ENCODE results near the gene FBXL16.

Gene FBXL16

DNA sequence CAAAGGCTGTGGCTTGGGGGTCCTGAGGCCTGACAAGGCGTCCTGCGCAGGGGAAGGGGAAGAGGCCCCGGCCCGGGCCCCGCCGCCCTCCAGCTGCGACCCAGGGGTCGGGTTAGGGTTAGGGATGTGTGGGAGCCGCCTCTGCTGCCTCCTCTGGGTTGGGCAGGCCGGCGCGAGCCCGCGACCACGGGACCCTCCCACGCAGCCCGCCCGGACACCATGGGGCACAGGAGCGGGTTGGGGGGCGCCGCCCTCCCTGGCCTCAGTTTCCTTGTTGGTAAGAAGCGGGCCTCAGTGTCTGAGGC is 34.8 kb upstream of the FBXL16 start:
- ATAC-seq = peak; percentile 1
- Mint-ChIP-seq H3K4me3 (peak overlapping the region; percentile 83), H3K9me3 (no peaks in the 10 kb centered on the region), H3K27me3 (no peaks in the 10 kb centered on the region), H3K27ac (peak overlapping the region; percentile 88), H3K4me1 (peaks cover 41% of the 10 kb centered on the region), H3K36me3 (peaks cover 9% of the 10 kb centered on the region)

DNA sequence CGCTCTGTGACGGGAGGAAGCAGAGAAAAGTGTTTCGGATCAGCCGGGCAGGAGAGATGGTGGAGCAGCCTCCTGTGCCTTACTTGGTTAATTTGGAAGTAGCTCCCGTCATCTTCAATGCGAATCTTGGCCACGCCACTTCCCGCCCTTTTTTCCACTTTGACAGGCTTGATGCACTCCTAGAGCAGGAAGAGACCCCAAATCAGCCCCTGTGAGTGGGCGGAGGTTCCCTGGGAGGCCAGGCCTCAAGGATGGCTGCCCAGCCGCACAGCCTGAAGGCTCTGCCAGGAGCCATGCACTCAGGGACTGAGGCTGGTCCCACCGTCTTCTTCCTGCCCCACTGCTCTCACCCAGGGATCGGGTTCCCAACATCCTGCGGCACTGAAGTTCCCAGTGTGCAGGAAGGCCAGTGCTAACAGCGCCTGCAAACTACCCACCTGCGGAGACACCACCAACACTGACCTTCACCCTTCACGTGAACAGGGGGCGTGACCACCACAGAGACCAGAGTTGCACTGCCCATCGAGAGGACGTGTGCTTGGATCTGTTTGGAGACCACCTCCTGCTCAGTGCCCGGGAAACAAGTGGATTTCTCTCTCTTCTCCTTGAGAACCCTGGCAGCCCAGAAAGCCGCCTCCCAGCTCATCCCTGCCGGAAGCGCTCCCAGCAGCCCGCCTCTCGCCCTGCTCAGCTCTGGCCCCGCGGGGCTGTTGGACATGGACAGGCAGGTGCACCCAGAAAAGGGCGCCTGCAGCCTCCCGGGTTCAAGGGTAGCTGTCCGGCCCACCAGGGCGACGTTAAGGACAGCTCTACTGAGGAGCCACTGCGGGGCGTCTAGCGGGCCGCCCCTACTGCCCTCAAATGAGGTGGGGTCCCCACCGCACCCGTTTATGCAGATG is 34.2 kb upstream of the FBXL16 start:
- Mint-ChIP-seq H3K27ac (peak overlapping the region; percentile 88), H3K9me3 (no peaks in the 10 kb centered on the region), H3K4me1 (peaks cover 46% of the 10 kb centered on the region), H3K36me3 (peaks cover 14% of the 10 kb centered on the region), H3K27me3 (no peaks in the 10 kb centered on the region), H3K4me3 (peak overlapping the region; percentile 83)
- no peak for ATAC-seq

DNA sequence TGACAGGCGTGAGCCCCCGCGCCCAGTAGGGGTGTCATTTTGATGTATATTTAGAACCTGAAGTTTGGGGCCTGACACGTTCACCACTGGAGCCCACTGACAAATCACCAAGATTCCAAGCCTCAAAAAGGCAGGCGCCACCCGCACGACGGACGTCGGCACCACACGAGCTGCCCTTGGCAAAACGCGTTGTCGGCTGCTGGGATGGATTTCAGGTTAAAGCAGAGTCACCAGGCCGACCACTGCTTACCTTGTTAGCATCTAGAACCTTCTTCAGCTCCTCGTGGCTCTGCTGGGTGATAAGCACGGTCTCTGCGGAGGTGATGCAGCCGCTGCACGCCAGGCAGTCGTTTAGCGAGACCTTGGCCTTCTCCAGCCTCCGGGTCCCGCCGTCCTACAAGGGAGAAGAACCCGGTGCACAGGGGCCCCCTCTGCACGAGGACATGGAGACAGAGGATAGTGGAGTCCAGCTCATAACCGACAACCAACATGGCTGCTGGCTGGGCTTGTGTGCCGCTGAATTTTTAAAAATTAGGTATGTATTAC is 31.4 kb upstream of the FBXL16 start:
- peaks cover 46% of the 10 kb centered on the region for H3K4me1 Mint-ChIP-seq
- H3K4me3 Mint-ChIP-seq = no peak overlapping the region
- no peak for ATAC-seq
- no peaks in the 10 kb centered on the region for H3K9me3 Mint-ChIP-seq
- H3K27me3 Mint-ChIP-seq = no peaks in the 10 kb centered on the region
- H3K27ac Mint-ChIP-seq = peak overlapping the region; percentile 88
- H3K36me3 Mint-ChIP-seq = peaks cover 25% of the 10 kb centered on the region

DNA sequence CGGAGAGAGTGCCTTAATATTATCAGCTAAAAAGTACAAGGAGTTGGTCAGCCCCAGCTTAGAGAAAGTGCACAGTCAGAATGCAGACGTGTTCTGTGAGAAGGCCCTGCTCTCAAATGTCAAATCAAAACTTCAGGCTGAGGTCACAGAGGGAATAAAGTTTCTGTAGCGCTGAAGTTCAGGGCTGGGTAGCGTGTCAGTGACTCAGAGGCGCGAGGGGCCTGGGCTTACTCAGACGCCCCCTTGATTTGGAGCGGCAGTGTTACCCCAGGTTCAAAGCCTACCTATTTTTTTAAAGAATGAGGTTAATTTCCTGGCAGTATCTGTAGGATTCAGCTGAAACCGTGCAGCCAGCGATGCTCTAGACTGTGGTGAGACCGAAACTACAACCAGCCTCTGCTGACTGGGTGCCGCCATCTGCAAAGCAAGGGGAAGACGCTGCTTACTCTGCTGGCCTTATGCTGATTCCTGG is 30.4 kb upstream of the FBXL16 start:
- H3K27ac Mint-ChIP-seq = peak overlapping the region; percentile 80
- H3K4me3 Mint-ChIP-seq = peak overlapping the region; percentile 62
- no peaks in the 10 kb centered on the region for H3K9me3 Mint-ChIP-seq
- H3K36me3 Mint-ChIP-seq = peaks cover 25% of the 10 kb centered on the region
- peak; percentile 59 for ATAC-seq
- H3K4me1 Mint-ChIP-seq = peaks cover 46% of the 10 kb centered on the region
- no peaks in the 10 kb centered on the region for H3K27me3 Mint-ChIP-seq

DNA sequence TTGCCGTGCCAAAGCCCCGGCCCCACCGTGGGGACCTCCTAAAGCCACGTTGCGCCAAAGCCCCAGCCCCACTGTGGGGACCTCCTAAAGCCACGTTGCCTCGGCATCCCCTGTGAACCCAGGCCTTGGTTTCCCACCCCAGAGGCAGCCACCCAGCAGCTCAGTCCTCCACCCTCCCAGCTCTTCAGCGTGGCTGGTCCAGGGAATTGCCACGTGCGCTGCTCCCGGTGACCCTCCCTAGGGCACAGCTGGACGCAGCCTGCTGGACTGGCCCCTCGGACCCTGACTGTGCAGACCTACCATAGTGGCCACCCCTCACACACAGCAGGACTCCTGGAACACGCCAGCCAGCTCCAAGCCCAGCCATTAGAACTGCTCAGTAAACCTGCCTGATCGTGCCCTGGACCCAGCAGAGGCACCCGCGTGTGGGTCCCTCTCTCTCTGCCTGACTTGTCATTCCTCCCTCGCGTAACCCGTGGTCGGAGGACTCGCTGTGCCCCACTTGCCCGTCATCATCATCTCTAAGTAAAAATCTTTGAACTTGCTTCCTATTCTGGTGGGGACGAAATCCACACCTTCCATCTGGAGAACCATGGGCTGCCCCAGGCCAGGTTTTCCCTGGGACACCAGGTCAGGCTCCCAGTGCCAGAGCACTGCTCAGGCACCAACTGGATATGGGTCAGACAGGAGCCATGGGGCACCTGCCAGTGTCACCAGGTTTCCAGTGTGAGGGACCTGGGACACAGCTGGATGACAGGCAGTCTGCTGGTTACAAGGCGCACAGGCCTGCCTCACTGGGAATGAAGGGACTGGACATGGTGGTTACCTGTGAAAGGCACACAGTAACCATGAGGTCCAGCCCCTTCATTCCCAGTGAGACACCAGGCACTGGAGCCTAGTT is 29.6 kb upstream of the FBXL16 start:
- Mint-ChIP-seq H3K27me3 (no peaks in the 10 kb centered on the region), H3K9me3 (no peaks in the 10 kb centered on the region), H3K36me3 (peaks cover 25% of the 10 kb centered on the region), H3K4me3 (no peak overlapping the region), H3K4me1 (peaks cover 45% of the 10 kb centered on the region), H3K27ac (peak overlapping the region; percentile 80)
- no peak for ATAC-seq

DNA sequence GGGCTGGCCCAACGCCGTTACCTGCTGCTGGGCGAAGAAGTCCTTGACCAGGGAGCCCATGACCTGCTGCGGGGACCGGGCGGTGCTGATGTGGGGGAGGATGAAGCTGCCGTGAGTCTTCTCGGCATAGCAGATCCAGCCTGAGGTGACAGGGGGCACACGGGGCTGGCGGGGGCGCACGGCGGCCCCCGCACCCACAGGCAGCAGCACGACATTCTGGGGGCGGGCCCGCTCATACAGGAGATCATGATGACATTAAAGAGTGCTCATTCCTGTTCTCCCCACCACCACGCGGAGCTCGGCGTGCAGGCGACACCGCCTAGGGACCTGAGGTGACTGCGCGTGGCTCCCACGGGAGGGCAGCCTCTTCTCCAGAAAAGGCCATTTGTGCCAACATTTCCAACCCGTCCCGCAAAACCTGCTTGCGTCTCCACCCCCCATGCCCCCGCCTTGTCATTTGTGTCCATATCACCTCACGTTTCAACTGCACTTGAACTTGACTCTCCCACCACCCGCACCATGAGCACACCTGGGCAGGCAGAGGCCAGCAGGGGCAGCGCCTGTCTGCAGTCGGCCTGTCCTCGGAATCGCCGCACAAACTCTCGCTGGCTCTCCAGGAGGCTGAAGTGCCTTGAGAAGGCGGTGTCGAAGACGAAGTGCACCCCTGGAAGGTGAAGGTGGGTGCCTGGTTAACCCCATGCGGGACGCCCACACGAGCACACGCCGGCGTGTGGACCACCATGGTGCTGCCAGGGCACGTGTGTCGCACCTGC is 28.8 kb upstream of the FBXL16 start:
- Mint-ChIP-seq H3K4me3 (no peak overlapping the region), H3K4me1 (peaks cover 37% of the 10 kb centered on the region), H3K36me3 (peaks cover 25% of the 10 kb centered on the region), H3K27ac (no peak overlapping the region), H3K27me3 (no peaks in the 10 kb centered on the region), H3K9me3 (no peaks in the 10 kb centered on the region)
- no peak for ATAC-seq

DNA sequence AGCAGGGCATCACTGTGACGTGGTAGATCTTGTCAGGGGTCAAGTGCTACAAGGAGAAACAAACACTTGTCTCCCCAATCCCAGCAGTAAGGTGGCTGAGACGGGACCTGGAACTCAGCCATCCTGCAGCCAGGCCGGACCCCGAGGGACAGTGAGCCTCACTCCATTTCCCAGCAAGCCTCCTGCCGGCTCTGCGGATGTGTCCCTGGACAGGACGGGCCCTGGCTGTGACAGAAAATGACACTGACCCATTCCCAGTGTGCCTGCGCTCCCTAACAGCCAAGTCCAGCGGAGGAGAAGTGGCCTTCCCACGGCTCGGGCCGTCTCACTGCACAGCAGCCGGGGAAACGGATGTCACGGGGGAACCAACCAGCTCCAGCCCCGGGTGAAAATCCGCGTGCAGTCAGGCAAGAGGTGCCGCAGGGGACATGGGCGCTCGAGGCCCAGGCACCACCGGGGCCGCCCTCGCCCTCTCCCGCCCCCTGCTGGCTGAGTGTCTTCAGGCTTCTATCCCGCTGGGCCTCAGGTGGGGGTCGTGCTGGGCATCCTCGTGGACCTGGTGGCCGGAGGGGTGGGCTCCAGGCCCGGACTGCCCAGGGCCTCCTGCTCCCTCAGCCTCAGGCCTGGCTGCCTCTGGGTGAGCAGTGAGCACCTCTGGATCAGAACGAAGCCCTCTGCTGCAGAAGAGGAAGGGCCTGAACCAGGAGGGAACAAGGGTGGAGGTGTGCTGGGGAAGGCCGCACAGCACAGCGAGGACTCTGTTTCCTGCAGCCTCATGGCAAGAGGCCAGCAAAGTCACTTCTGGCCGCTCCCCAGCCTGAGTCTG is 28.0 kb upstream of the FBXL16 start:
- Mint-ChIP-seq H3K27ac (no peak overlapping the region), H3K4me3 (no peak overlapping the region), H3K27me3 (no peaks in the 10 kb centered on the region), H3K4me1 (peaks cover 30% of the 10 kb centered on the region), H3K36me3 (peaks cover 25% of the 10 kb centered on the region), H3K9me3 (no peaks in the 10 kb centered on the region)
- no peak for ATAC-seq

DNA sequence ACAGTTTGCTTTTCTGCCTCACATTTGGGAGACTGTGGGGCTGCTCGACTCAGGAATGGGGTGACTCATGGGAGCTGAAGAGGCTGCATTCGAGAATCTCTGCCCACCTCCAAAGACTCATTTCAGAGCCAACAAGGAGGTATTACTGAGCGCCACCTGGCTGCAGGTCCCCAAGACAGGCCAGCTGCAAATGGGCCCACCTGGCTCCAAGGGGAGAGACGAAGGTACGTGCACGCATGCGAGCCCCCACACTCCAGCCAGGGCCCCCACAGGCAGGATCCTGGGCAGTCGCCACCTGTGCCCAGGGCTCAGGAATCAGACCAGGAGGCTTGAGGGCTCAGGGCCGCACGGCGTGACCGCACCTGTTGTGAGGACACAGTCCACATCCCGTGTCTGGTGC is 27.3 kb upstream of the FBXL16 start:
- no peak for ATAC-seq
- H3K4me3 Mint-ChIP-seq = no peak overlapping the region

DNA sequence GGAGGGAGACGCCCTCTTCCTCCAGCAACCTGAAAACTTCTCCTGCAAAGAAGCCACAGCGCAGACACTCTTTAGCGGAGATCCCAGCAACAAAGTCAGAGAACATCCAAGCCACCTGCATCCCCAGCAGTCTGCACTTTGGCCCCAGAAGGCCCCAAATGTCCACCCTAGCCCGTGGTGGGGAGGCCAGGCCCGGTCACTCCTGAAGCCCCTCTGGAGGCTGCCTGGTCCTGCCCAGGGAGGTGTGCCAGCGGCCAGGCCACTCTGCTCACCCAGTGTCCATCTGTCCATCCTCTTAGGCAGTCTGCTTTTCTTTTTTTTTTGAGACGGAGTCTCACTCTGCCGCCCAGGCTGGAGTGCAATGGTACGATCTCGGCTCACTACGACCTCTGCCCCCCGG is 26.7 kb upstream of the FBXL16 start:
- Mint-ChIP-seq H3K4me1 (peaks cover 20% of the 10 kb centered on the region), H3K9me3 (no peaks in the 10 kb centered on the region), H3K27me3 (no peaks in the 10 kb centered on the region), H3K36me3 (peaks cover 25% of the 10 kb centered on the region), H3K27ac (no peak overlapping the region), H3K4me3 (no peak overlapping the region)
- ATAC-seq = no peak

More for the DNA sequence above, 27.3 kb upstream of the FBXL16 start:
- H3K36me3 Mint-ChIP-seq = peaks cover 25% of the 10 kb centered on the region
- peaks cover 26% of the 10 kb centered on the region for H3K4me1 Mint-ChIP-seq
- no peaks in the 10 kb centered on the region for H3K9me3 Mint-ChIP-seq
- H3K27ac Mint-ChIP-seq = no peak overlapping the region
- H3K27me3 Mint-ChIP-seq = no peaks in the 10 kb centered on the region

DNA sequence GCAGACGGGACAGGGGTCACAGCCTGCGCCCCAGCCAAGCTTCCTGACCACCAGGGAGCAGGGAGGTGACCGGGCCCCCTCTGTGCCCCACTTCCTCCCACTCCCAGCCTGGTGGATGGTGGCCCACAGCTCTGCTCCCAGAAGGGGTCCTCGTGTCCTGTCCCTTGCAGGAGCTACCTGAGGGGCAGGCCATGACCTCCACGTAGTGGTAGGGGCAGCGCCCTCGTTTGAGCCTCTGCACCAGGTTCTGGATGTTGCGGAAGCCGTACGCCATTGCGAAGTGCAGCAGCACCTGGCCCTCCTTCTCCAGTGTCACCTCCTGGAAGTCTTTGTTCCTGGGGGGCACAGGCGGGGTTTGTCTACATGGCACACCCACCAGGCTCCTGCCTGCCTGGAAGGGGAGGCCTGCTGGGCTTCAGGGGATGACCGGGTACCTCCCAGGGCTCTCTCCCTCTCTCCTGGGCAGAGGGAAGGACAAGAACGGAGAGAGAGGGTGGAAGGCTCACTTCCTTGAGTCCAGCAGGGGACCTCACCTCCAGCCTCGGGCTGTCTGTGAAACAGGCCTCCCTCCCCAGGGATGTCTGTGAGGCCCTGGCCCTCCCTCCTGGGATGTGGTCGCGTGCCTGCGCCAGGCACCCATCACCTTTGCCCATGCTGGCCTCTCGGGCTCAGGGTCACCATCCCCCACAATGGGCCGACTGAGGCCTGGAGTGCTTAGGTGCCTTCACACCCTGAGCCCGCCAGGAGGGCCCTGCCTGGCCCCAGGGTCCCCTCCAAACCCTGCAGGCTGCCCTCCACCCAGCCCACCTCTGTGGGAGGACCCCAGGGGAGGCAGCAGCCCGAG is 25.3 kb upstream of the FBXL16 start:
- H3K4me1 Mint-ChIP-seq = peaks cover 18% of the 10 kb centered on the region
- H3K27me3 Mint-ChIP-seq = no peaks in the 10 kb centered on the region
- no peak for ATAC-seq
- H3K36me3 Mint-ChIP-seq = peaks cover 18% of the 10 kb centered on the region
- no peak overlapping the region for H3K27ac Mint-ChIP-seq
- no peaks in the 10 kb centered on the region for H3K9me3 Mint-ChIP-seq
- H3K4me3 Mint-ChIP-seq = no peak overlapping the region

DNA sequence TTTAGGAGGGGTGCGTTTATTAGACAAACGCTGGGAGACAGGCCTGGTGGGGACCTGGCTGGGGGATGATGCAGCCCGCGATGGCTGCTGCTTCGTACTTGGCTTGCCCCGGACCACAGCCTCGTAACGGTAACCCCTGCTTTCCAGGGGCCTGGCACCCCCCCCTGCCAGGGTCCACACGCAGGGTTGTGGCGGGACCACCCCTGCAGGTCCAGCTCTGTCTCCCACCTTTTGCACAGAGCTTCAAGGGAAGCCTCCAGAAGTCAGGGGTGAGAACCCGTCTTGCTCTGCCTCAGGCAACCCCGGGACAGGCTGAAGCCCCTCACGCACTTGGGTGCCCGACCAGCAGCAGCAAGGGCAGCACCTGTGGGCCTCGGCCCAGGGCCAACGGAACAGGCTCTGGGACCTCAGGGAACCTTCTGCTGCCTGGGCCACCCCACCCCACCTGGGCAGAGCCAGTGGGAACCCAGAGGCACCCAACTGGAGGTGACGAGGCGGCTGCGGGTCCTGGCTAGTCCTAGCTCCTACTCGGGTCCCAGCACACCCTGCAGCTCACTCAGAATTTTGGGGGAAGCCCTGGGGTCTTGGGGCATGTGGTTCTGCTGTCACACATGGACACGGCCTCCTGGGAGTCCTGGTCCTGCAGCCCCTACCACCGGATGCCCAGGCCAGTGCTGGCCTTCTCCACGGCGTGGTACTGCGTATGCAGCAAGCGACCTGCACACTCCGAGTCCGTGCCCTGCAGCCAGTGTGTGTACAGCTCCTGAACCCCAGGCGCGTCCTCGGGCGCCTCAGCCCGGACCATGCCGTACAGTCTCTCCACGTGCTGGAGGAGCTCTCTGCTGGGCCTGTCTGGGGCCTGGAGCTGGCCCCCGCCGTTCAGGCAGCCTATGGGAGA is 24.4 kb upstream of the FBXL16 start:
- no peak overlapping the region for H3K27ac Mint-ChIP-seq
- no peak for ATAC-seq
- H3K36me3 Mint-ChIP-seq = peaks cover 12% of the 10 kb centered on the region
- H3K27me3 Mint-ChIP-seq = no peaks in the 10 kb centered on the region
- no peak overlapping the region for H3K4me3 Mint-ChIP-seq
- H3K9me3 Mint-ChIP-seq = no peaks in the 10 kb centered on the region
- peaks cover 18% of the 10 kb centered on the region for H3K4me1 Mint-ChIP-seq

DNA sequence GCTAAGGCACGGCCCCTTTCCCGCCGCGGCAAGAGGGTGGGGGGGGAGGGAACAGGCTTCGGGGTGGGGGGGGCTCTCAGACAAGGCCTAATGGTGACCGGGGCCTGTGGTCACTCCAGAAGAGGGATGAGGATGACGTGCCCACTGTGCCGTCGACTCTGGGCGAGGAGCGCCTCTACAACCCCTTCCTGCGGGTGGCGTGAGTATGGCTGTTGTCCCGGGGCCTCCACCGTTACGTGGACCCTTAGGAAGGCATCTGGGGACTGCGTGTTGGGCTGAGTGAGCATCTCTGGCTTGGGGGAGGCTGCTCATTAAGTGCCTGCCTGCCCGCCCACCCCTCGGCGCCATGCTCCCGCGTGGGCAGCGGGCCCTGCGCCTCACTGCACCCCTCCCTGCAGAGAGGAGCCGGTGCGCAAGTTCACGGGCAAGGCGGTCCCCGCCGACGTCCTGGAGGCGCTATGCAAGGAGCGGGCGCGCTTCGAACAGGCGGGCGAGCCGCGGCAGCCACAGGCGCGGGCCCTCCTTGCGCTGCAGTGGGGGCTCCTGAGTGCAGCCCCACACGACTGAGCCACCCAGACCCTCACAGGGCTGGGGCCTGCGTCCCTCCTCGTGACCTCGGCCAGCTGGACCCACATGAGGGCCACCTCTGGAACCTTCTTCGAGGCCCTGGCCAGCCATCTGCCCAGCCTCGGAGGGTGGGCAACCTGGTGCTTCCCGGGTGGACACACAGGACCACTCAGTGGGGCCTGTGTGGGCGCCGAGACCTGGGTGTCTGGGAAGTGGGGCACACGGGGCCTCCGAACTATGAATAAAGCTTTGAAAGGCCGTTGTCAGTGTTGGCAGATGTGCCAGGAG is 23.5 kb upstream of the FBXL16 start:
- H3K36me3 Mint-ChIP-seq = peaks cover 6% of the 10 kb centered on the region
- peak overlapping the region; percentile 72 for H3K4me3 Mint-ChIP-seq
- H3K9me3 Mint-ChIP-seq = no peaks in the 10 kb centered on the region
- ATAC-seq = no peak
- no peak overlapping the region for H3K27ac Mint-ChIP-seq
- no peaks in the 10 kb centered on the region for H3K27me3 Mint-ChIP-seq
- H3K4me1 Mint-ChIP-seq = peaks cover 18% of the 10 kb centered on the region
